Calu3 (cell line): ENCODE measurements around the gene DDX3X. TPM values are rescaled to one million over a fixed set of nuclear protein-coding genes. Genes with fewer than 3 reads are reported as not detected.
A peak's percentile ranks its signal among the peaks of the same experiment; 100 is the strongest.

Experiments
- BruUV-seq: library from RNA; stranded (reverse); fragments of 400-500 nt; replicated peaks from 2 replicates; lab custom pipeline; 2021; lab: Mats Ljungman, UMichigan
- CTCF ChIA-PET: fragments of 300-600 bp; sonication (Branson Sonifier 250); formaldehyde crosslinking; loops from one replicate; lab custom pipeline; 2022; ENCODE audit warnings: antibody characterized with exemption; lab: Charles Lee
- DNase-seq: peaks from one replicate; pipeline ENCODE4 v3.0.0; 2022
- H3K27ac Mint-ChIP-seq: one replicate; pipeline ENCODE4 v1.8.0; 2022; ENCODE audit warnings: mixed read lengths; ENCODE audit not compliant: unreplicated experiment
- H3K27me3 Mint-ChIP-seq: one replicate; pipeline ENCODE4 v1.8.0; 2022; ENCODE audit warnings: mixed read lengths; ENCODE audit not compliant: unreplicated experiment
- H3K36me3 Mint-ChIP-seq: one replicate; pipeline ENCODE4 v1.8.0; 2022; ENCODE audit warnings: mild to moderate bottlenecking, moderate library complexity, mixed read lengths; ENCODE audit not compliant: insufficient read depth, unreplicated experiment
- H3K4me1 Mint-ChIP-seq: one replicate; pipeline ENCODE4 v1.8.0; 2022; ENCODE audit warnings: mild to moderate bottlenecking, low read depth, mixed read lengths; ENCODE audit not compliant: unreplicated experiment
- H3K4me3 Mint-ChIP-seq: one replicate; pipeline ENCODE4 v1.8.0; 2022; ENCODE audit warnings: mild to moderate bottlenecking, low read depth, moderate library complexity, mixed read lengths; ENCODE audit not compliant: unreplicated experiment
- H3K9me3 Mint-ChIP-seq: one replicate; pipeline ENCODE4 v1.8.0; 2022; ENCODE audit warnings: low read depth, mixed read lengths; ENCODE audit not compliant: unreplicated experiment
- CTCF ChIP-seq: fragments of 200-600 bp; IDR thresholded peaks from one replicate; pipeline ENCODE4 v1.8.0; 2022; ENCODE audit warnings: antibody characterized with exemption; ENCODE audit not compliant: unreplicated experiment
- intact Hi-C: fragments of 100-400 bp; cut with micrococcal nuclease; formaldehyde crosslinking; loops from one replicate; pipeline ENCODE4 v1.10.0; 2022; ENCODE audit not compliant: unreplicated experiment
- total RNA-seq: library from RNA; stranded (reverse); gene quantifications from 2 replicates; pipeline ENCODE4 v1.2.3, GENCODE V29; 2022

The DDX3X gene
- total RNA-seq, 1 experiment from 2014 or later: 308 TPM

GRCh38 chrX:41327341-41327740 is 6.6 kb upstream of the DDX3X start:
- DNase-seq: no peak
- CTCF ChIA-PET: no interaction called here
- Mint-ChIP-seq H3K4me1 (no peaks in the 10 kb centered on the region), H3K27me3 (no peaks in the 10 kb centered on the region), H3K27ac (no peak overlapping the region), H3K36me3 (peaks cover 4% of the 10 kb centered on the region), H3K9me3 (no peaks in the 10 kb centered on the region), H3K4me3 (no peak overlapping the region)
- BruUV-seq: no TSS peak
- TF ChIP-seq CTCF: no peak
- intact Hi-C loops: no loop called here

GRCh38 chrX:41329101-41329500 is 4.9 kb upstream of the DDX3X start:
- TF ChIP-seq CTCF: no peak
- H3K4me1 Mint-ChIP-seq: no peaks in the 10 kb centered on the region
- CTCF ChIA-PET: no interaction called here
- H3K36me3 Mint-ChIP-seq: peaks cover 22% of the 10 kb centered on the region
- DNase-seq: no peak
- H3K9me3 Mint-ChIP-seq: no peaks in the 10 kb centered on the region
- intact Hi-C loops: no loop called here
- BruUV-seq: no TSS peak
- H3K27ac Mint-ChIP-seq: no peak overlapping the region
- H3K4me3 Mint-ChIP-seq: no peak overlapping the region
- no peaks in the 10 kb centered on the region for H3K27me3 Mint-ChIP-seq

- Mint-ChIP-seq H3K27me3 (no peaks in the 10 kb centered on the region), H3K27ac (peak overlapping the region; percentile 100), H3K36me3 (peaks cover 51% of the 10 kb centered on the region), H3K4me3 (peak overlapping the region; percentile 73), H3K9me3 (no peaks in the 10 kb centered on the region), H3K4me1 (no peaks in the 10 kb centered on the region)
- CTCF ChIA-PET: interaction anchor here (0.6 to 1.0 kb wide), 3 partner anchors 52 to 191 kb away, joined by 3 to 4 read pairs (median 3); no protein-coding TSS in a partner anchor
- BruUV-seq: no TSS peak
- no peak for DNase-seq
- intact Hi-C loops: loop anchor here (5.0 to 10.0 kb wide), 2 partner anchors 53 to 55 kb away; no protein-coding TSS in a partner anchor
- no peak for TF ChIP-seq CTCF
Measured at GRCh38 chrX:41332005-41332404, 2.0 kb upstream of the DDX3X start.

- no peaks in the 10 kb centered on the region for H3K27me3 Mint-ChIP-seq
- no peak for TF ChIP-seq CTCF
- H3K4me3 Mint-ChIP-seq: peak overlapping the region; percentile 73
- intact Hi-C loops: loop anchor here (5.0 to 10.0 kb wide), 2 partner anchors 52 to 55 kb away; no protein-coding TSS in a partner anchor
- H3K36me3 Mint-ChIP-seq: peaks cover 56% of the 10 kb centered on the region
- H3K27ac Mint-ChIP-seq: peak overlapping the region; percentile 100
- BruUV-seq: TSS peak; percentile 92
- H3K4me1 Mint-ChIP-seq: no peaks in the 10 kb centered on the region
- no peak for DNase-seq
- CTCF ChIA-PET: no interaction called here
- no peaks in the 10 kb centered on the region for H3K9me3 Mint-ChIP-seq
Measured at GRCh38 chrX:41332408-41333002, 1.5 kb upstream of the DDX3X start.
